HG03095 (cell line): ENCODE results near the gene COBL.

ENCODE experiments used
- ATAC-seq: cut with Tn5 transposase; IDR thresholded peaks from one replicate; pipeline ENCODE4 v1.9.1; 2021; ENCODE audit warnings: moderate library complexity; ENCODE audit not compliant: unreplicated experiment

Gene COBL

GRCh38 chr7:51308265-51308664 is 8.3 kb downstream of the COBL start:
- ATAC-seq: no peak

- ATAC-seq: no peak
Measured at GRCh38 chr7:51307651-51308210, 8.9 kb downstream of the COBL start.

GRCh38 chr7:51306761-51307160 is 9.8 kb downstream of the COBL start:
- no peak for ATAC-seq

GRCh38 chr7:51304729-51305128 is 11.9 kb downstream of the COBL start:
- no peak for ATAC-seq

GRCh38 chr7:51303142-51303525 is 13.5 kb downstream of the COBL start:
- no peak for ATAC-seq

- no peak for ATAC-seq
Measured at GRCh38 chr7:51301806-51302205, 14.8 kb downstream of the COBL start.

- ATAC-seq: no peak
Measured at GRCh38 chr7:51300762-51301674, 15.6 kb downstream of the COBL start.

GRCh38 chr7:51299391-51300133 is 17.0 kb downstream of the COBL start:
- no peak for ATAC-seq

GRCh38 chr7:51298912-51299311 is 17.7 kb downstream of the COBL start:
- ATAC-seq: no peak

- ATAC-seq: no peak
Measured at GRCh38 chr7:51297986-51298385, 18.6 kb downstream of the COBL start.

- ATAC-seq: no peak
Measured at GRCh38 chr7:51295440-51296245, 21.0 kb downstream of the COBL start.

GRCh38 chr7:51292596-51292995 is 24.0 kb downstream of the COBL start:
- ATAC-seq: no peak

GRCh38 chr7:51290702-51291540 is 25.7 kb downstream of the COBL start:
- ATAC-seq: no peak

- ATAC-seq: no peak
Measured at GRCh38 chr7:51290304-51290637, 26.3 kb downstream of the COBL start.

- no peak for ATAC-seq
Measured at GRCh38 chr7:51289623-51290303, 26.8 kb downstream of the COBL start.

GRCh38 chr7:51288896-51289622 is 27.6 kb downstream of the COBL start:
- ATAC-seq: no peak

GRCh38 chr7:51286401-51286800 is 30.2 kb downstream of the COBL start:
- ATAC-seq: no peak

- no peak for ATAC-seq
Measured at GRCh38 chr7:51280156-51280555, 36.5 kb downstream of the COBL start.
